GM19193 (cell line): Measurements from ENCODE around the gene PSMD1.

Experiments used
- POLR2A ChIP-seq: IDR thresholded peaks from 4 replicates; pipeline ENCODE4 v1.6.1; 2011; ENCODE audit not compliant: insufficient read depth, insufficient read length; ENCODE audit errors: extremely low read depth

PSMD1 gene

GRCh38 chr2:231189571-231190495 lies 133.2 kb downstream of the PSMD1 start:
- TF ChIP-seq POLR2A: no peak

- no peak for TF ChIP-seq POLR2A
Measured at GRCh38 chr2:231190531-231191197, 134.0 kb downstream of the PSMD1 start.

GRCh38 chr2:231191896-231192872 lies 135.5 kb downstream of the PSMD1 start:
- no peak for TF ChIP-seq POLR2A

DNA sequence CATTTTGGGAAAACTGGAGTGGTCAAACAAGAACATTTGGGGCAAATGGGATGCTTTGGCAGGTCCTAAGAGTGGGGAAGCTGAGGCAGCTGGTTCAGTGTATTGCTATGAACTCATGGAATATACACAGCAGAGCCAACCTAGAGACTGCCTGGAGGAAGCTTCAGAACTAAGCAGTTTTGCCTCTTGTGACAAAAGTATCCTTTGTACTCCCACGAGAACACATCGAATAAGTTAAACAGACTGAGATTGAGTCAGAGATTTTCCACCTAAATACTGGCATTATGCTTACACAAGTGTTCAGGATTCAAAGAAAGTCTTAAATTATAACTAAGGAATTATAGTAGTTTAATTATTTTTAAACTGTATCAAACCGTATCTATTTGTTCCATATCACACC lies 136.5 kb downstream of the PSMD1 start:
- TF ChIP-seq POLR2A: no peak

GRCh38 chr2:231196592-231196991 lies 139.9 kb downstream of the PSMD1 start:
- TF ChIP-seq POLR2A: no peak

- no peak for TF ChIP-seq POLR2A
Measured at GRCh38 chr2:231197706-231198290, 141.1 kb downstream of the PSMD1 start.

DNA sequence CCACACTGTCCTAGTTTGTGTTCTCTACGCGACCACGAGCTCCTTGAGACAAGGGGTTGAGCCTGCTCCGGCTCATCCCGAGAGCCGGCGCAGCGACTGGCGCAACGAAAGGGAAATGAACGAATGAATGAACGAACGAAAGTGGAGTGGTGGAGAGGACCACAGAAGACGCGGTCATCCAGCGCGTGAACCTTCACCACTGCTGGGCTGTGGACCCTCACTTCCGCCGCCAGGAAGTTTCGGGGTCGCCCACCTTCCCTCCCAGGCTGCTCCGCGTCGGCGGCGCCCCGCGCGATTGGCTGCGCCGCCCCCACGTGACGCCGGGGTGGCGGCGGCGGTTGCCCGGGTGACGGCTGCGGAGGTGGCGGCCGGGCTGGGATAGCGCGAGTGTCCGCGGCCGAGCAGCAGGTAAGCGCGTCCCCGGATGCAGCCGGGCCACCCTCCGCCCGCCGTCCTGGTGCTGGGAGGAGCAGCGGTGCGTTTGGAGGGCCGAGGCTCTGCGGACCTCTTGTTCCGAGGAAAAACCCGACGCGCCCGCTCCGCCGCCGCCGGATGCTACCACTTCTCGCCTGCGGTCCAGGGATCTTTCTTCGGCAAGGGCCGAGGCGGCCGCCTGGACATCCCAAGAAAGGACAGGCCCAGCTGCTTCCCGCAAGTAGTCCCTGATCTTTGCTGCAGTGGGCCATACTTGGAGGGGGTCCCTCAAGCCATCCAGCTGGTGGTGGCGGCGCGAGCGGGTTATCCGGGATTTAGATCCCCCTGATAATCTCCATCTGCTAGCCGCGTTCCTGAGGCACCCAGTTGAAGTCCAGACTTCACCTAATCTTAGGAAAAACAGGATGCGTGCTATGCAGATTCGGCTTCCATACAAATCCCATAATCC lies 141.9 kb downstream of the PSMD1 start, which contains the start of gene ARMC9:
Gene ARMC9 (plus strand): TSS at position 341 of the 883 bp plus-strand sequence. CDS start 7,608 bp downstream, outside the sequence.
- peak; percentile 84 for TF ChIP-seq POLR2A

- TF ChIP-seq POLR2A: no peak
Measured at GRCh38 chr2:231199219-231199618, 142.6 kb downstream of the PSMD1 start.

DNA sequence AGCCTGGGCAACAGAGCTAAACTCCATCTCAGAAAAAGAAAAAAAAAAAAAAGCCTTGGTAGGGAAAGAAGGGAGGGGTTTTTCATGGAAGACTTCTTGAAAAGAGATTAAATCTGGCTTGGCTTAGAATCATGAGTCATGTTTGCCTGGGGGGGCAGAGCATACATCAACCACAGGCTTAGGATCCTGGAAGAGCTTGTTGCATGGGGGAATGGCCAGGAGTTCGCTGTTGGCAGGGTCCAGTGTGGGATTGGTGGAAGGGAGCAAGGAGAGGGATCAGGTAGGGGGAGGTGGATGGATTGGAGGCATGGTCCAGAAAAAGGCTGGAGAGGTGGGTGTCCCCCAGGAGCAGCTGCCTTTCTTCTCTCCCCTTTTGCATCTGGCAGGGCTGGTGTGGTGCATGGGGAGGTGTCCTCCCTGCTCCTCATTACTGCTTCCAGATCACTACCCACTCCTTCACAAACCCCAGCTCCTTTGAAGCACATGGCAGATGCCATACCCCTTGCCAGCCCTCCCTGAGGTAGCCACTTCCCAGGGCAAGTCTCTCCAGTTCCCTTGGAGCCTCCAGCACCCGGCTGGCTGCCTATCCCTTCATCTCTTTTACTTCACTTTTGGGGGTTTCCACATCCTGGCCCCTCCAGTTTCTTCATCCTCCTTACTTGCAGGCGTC lies 144.3 kb downstream of the PSMD1 start:
- TF ChIP-seq POLR2A: no peak

DNA sequence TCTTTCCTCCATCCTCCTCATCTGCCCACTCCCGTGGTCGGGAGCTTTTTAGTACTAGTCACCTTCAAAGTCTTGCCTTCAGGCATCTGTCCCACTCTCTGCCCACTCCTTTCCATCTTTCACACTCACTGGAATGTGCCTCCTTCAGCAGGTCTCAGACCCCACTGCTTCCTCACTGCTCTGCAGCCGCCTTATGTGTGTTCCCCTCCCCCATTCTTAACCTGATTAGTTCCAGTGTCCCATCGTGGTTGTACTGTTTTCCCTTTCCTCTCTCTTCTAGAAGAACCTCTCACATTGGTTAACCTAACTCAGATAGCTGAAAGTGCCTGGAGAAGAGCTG lies 144.8 kb downstream of the PSMD1 start:
- no peak for TF ChIP-seq POLR2A

GRCh38 chr2:231203087-231203486 lies 146.4 kb downstream of the PSMD1 start:
- TF ChIP-seq POLR2A: no peak

- TF ChIP-seq POLR2A: no peak
Measured at GRCh38 chr2:231204146-231204545, 147.5 kb downstream of the PSMD1 start.

- TF ChIP-seq POLR2A: no peak
Measured at GRCh38 chr2:231204581-231204980, 147.9 kb downstream of the PSMD1 start.
